Fibroblast of lung (primary cell): Measurements from ENCODE around the gene MAT1A. TPM values are rescaled to one million over a fixed set of nuclear protein-coding genes. Genes with fewer than 3 reads are reported as not detected.
"Not testable (repeated sequence)": the region's sequence is repeated elsewhere in the genome, so short reads cannot be mapped to it uniquely, and the experiment has no call there.

ENCODE experiments used
- DNase-seq, 2 donors: peaks; one replicate each; pipeline versions ENCODE4 v3.0.0 to v3.0.0-alpha.2; 2010; ENCODE audit warnings: low read depth in 2 of 2
- H2AFZ ChIP-seq: 2 replicates; pipeline ENCODE4 v1.5.1; 2012; ENCODE audit warnings: low read length, control low read depth, inconsistent platforms
- H3K27ac ChIP-seq: 2 replicates; pipeline ENCODE4 v1.5.1; 2011; ENCODE audit warnings: low read length, control low read depth; ENCODE audit not compliant: insufficient read depth
- H3K27me3 ChIP-seq: 2 replicates; pipeline ENCODE4 v1.5.1; 2011; ENCODE audit warnings: mild to moderate bottlenecking, low read length; ENCODE audit not compliant: control insufficient read depth, insufficient read depth
- H3K36me3 ChIP-seq: 2 replicates; pipeline ENCODE4 v1.5.1; 2011; ENCODE audit warnings: low read length; ENCODE audit not compliant: control insufficient read depth, insufficient read depth
- H3K4me1 ChIP-seq: 2 replicates; pipeline ENCODE4 v1.5.1; 2011; ENCODE audit warnings: low read length; ENCODE audit not compliant: control insufficient read depth, insufficient read depth; ENCODE audit errors: extremely low read depth
- H3K4me2 ChIP-seq: 2 replicates; pipeline ENCODE4 v1.5.1; 2011; ENCODE audit warnings: low read length, control low read depth; ENCODE audit not compliant: insufficient read depth; ENCODE audit errors: extremely low read depth
- H3K4me3 ChIP-seq, 4 experiments: fragments of 200-600 bp in 1 of 4; sonication (generic) in 1 of 4; replicated peaks in 1 of 4; 2 replicates each; pipeline ENCODE4 v1.5.1; 2011 to 2016; ENCODE audit warnings: low read length in 4 of 4, low read depth in 3 of 4, mild to moderate bottlenecking in 3 of 4, control low read depth in 2 of 4, inconsistent platforms in 1 of 4, mixed read lengths in 1 of 4; ENCODE audit not compliant: insufficient read depth in 1 of 4; ENCODE audit errors: control extremely low read depth in 1 of 4
- H3K79me2 ChIP-seq: 2 replicates; pipeline ENCODE4 v1.5.1; 2012; ENCODE audit warnings: mild to moderate bottlenecking, low read length, inconsistent platforms; ENCODE audit not compliant: control insufficient read depth, insufficient read depth
- H3K9ac ChIP-seq: 2 replicates; pipeline ENCODE4 v1.5.1; 2011; ENCODE audit warnings: mild to moderate bottlenecking, low read length, control low read depth; ENCODE audit not compliant: insufficient read depth
- H3K9me3 ChIP-seq: 2 replicates; pipeline ENCODE4 v1.5.1; 2012; ENCODE audit warnings: low read depth, low read length; ENCODE audit not compliant: control insufficient read depth, insufficient read depth
- H4K20me1 ChIP-seq: 2 replicates; pipeline ENCODE4 v1.5.1; 2011; ENCODE audit warnings: low read length; ENCODE audit not compliant: control insufficient read depth, insufficient read depth; ENCODE audit errors: extremely low read depth
- EZH2 ChIP-seq: IDR thresholded peaks from 2 replicates; pipeline ENCODE4 v1.5.1; 2012; ENCODE audit warnings: low read length, control low read depth, mild to moderate bottlenecking; ENCODE audit errors: missing control alignments
- polyA plus RNA-seq, 2 donors: library from polyadenylated mRNA; depleted of rRNA in 1 of 2; stranded (reverse) in 1 of 2; unstranded in 1 of 2; fragments of >200 nt; gene quantifications; 2 replicates each; pipeline ENCODE4 v1.2.1, GENCODE V29; 2011 to 2012; ENCODE audit warnings: missing spikeins in 1 of 2
- total RNA-seq: library from RNA; depleted of rRNA; stranded (reverse); fragments of >200 nt; gene quantifications from 2 replicates; pipeline ENCODE4 v1.2.1, GENCODE V29; 2014
- TF ChIP-seq, protein P1 (sequence below), 2 donors: IDR thresholded peaks in 1 of 2; conservative IDR thresholded peaks in 1 of 2; 1 replicate in 1 of 2; 2 replicates in 1 of 2; pipeline ENCODE4 v1.5.1; 2011 to 2012; ENCODE audit warnings: low read length in 2 of 2, control low read depth in 1 of 2, inconsistent platforms in 1 of 2, low read depth in 1 of 2, mild to moderate bottlenecking in 1 of 2

Gene MAT1A
- total and polyA plus RNA-seq, 2 donors (not counting 1 experiment from before 2014, with no cell fraction given), result not detected

DNA sequence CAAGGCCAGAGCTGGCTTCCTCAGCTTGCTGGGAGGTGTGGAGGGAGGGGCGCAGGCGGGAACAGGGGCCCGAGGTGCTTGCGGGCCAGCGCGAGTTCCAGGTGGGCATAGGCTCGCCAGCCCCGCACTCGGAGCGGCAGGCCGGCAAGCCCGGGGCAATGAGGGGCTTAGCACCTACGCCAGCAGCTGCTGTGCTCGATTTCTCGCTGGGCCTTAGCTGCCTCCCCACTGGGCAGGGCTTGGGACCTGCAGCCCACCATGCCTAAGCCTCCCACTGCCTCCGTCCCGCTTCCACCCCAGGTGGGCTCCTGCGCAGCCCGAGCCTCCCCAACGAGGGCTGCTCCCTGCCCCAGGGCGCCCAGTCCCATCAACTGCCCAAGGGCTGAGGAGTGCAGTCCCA lies 25.9 kb upstream of the MAT1A start:
- no peak overlapping the region for H3K4me3 ChIP-seq
- H3K79me2 ChIP-seq, result no peaks in the 10 kb centered on the region
- TF ChIP-seq EZH2, result no peak
- TF ChIP-seq, protein P1, sequence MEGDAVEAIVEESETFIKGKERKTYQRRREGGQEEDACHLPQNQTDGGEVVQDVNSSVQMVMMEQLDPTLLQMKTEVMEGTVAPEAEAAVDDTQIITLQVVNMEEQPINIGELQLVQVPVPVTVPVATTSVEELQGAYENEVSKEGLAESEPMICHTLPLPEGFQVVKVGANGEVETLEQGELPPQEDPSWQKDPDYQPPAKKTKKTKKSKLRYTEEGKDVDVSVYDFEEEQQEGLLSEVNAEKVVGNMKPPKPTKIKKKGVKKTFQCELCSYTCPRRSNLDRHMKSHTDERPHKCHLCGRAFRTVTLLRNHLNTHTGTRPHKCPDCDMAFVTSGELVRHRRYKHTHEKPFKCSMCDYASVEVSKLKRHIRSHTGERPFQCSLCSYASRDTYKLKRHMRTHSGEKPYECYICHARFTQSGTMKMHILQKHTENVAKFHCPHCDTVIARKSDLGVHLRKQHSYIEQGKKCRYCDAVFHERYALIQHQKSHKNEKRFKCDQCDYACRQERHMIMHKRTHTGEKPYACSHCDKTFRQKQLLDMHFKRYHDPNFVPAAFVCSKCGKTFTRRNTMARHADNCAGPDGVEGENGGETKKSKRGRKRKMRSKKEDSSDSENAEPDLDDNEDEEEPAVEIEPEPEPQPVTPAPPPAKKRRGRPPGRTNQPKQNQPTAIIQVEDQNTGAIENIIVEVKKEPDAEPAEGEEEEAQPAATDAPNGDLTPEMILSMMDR (conservative IDR thresholded peaks at IDR 0.05 in 1 of 2, IDR thresholded peaks at IDR 0.05 in 1 of 2; ENCODE audit: low read depth in 1 of 2, low read length in 2 of 2), result no peak
- H3K9me3 ChIP-seq, result no peaks in the 10 kb centered on the region
- H3K27me3 ChIP-seq, result no peaks in the 10 kb centered on the region
- no peak overlapping the region for H3K27ac ChIP-seq
- no peak for DNase-seq
- no peak overlapping the region for H3K9ac ChIP-seq
- H3K4me2 ChIP-seq, result no peak overlapping the region
- H3K4me1 ChIP-seq, result no peaks in the 10 kb centered on the region
- no peaks in the 10 kb centered on the region for H3K36me3 ChIP-seq
- H4K20me1 ChIP-seq, result no peaks in the 10 kb centered on the region
- no peak overlapping the region for H2AFZ ChIP-seq

DNA sequence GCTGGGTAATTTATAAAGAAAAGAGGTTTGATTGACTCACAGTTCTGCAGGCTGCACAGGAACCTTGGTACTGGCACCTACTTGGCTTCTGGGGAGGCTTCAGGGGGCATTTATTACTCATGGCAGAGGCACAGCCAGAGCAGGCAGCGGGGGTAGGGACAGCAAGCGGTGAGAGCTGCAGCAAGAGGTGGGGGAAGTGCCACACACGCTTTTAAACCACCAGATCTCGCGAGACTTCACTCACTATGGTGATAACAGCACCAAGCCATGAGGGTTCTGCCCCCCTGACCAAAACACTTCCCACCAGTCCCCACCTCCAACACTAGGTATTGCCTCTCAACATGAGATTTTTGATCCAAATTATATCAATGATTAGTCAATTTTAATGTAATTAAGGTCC lies 24.1 kb upstream of the MAT1A start:
- Histone ChIP-seq H3K4me2 (no peak overlapping the region), H3K27me3 (no peaks in the 10 kb centered on the region), H2AFZ (no peak overlapping the region), H3K9ac (no peak overlapping the region), H3K4me1 (no peaks in the 10 kb centered on the region), H3K4me3 (no peak overlapping the region), H4K20me1 (no peaks in the 10 kb centered on the region), H3K36me3 (no peaks in the 10 kb centered on the region), H3K79me2 (no peaks in the 10 kb centered on the region), H3K27ac (no peak overlapping the region), H3K9me3 (no peaks in the 10 kb centered on the region)
- no peak for DNase-seq
- TF ChIP-seq, protein P1 (conservative IDR thresholded peaks at IDR 0.05 in 1 of 2, IDR thresholded peaks at IDR 0.05 in 1 of 2; ENCODE audit: low read depth in 1 of 2, low read length in 2 of 2), result no peak
- TF ChIP-seq EZH2, result no peak

DNA sequence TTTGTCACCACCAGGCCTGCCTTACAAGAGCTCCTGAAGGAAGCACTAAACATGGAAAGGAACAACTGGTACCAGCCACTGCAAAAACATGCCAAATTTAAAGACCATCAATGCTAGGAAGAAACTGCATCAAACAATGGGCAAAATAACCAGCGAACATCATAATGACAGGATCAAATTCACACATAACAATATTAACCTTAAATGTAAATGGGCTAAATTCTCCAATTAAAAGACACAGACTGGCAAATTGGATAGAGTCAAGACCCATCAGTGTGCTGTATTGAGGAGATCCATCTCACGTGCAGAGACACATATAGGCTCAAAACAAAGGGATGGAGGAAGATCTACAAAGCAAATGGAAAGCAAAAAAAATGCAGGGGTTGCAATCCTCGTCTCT lies 16.5 kb upstream of the MAT1A start:
- not testable (repeated sequence) for DNase-seq, H3K79me2 ChIP-seq, H3K9me3 ChIP-seq

More for the DNA sequence above, 16.5 kb upstream of the MAT1A start:
- H2AFZ ChIP-seq, H3K9ac ChIP-seq, H3K27me3 ChIP-seq, H3K4me2 ChIP-seq, H3K4me1 ChIP-seq, H3K4me3 ChIP-seq, H4K20me1 ChIP-seq, H3K36me3 ChIP-seq, H3K27ac ChIP-seq: not testable (repeated sequence)
